Panc1 (cell line): ENCODE measurements around the gene MTFR2. TPM values are rescaled to one million over a fixed set of nuclear protein-coding genes. Genes with fewer than 3 reads are reported as not detected.

Experiments
- ATAC-seq: fragments of 200-7000 bp; cut with Tn5 transposase; 2 replicates; pipeline ENCODE4 v1.9.1; 2020; ENCODE audit warnings: mild to moderate bottlenecking, moderate library complexity
- BruUV-seq: library from RNA; stranded (reverse); fragments of 400-500 nt; replicated peaks from 2 replicates; lab custom pipeline; 2021; lab: Mats Ljungman, UMichigan
- CTCF ChIA-PET: fragments of 300-600 bp; sonication (Branson Sonifier 250); formaldehyde crosslinking; loops from one replicate; lab custom pipeline; 2022; ENCODE audit warnings: antibody characterized with exemption; lab: Charles Lee
- POLR2A ChIA-PET: fragments of 300-600 bp; sonication (Branson Sonifier 250); formaldehyde crosslinking; loops from one replicate; lab custom pipeline; 2022; ENCODE audit warnings: antibody characterized with exemption; lab: Charles Lee
- DNase-seq: peaks from one replicate; pipeline ENCODE4 v3.0.0-alpha.2; 2010; ENCODE audit warnings: low read depth, low spot score
- H3K27ac ChIP-seq: 2 replicates; pipeline ENCODE4 v1.5.1; 2011; ENCODE audit warnings: mild to moderate bottlenecking, low read length, inconsistent platforms
- H3K27me3 ChIP-seq: fragments of 200-500 bp; sonication (Bioruptor generic); 2 replicates; pipeline ENCODE4 v1.6.0; 2014; ENCODE audit warnings: low read length, inconsistent platforms; ENCODE audit not compliant: control insufficient read depth, insufficient read depth
- H3K36me3 ChIP-seq: fragments of 200-500 bp; sonication (Bioruptor generic); 2 replicates; pipeline ENCODE4 v1.5.1; 2014; ENCODE audit warnings: inconsistent platforms, mild to moderate bottlenecking, low read length, moderate library complexity; ENCODE audit not compliant: control insufficient read depth, insufficient read depth
- H3K4me1 ChIP-seq: 2 replicates; pipeline ENCODE4 v1.5.1; 2011; ENCODE audit warnings: inconsistent platforms, mild to moderate bottlenecking, low read length, moderate library complexity; ENCODE audit not compliant: control insufficient read depth, insufficient read depth
- H3K4me3 ChIP-seq, 2 experiments: 2 replicates each; pipeline ENCODE4 v1.5.1; 2011 to 2012; ENCODE audit warnings: low read depth in 2 of 2, low read length in 2 of 2, mild to moderate bottlenecking in 2 of 2, inconsistent platforms in 1 of 2, moderate library complexity in 1 of 2
- H3K9me3 ChIP-seq: fragments of 200-500 bp; sonication (Bioruptor generic); 2 replicates; pipeline ENCODE4 v1.5.1; 2014; ENCODE audit warnings: low read depth, mild to moderate bottlenecking, inconsistent platforms, low read length, moderate library complexity; ENCODE audit not compliant: control insufficient read depth, insufficient read depth
- CTCF ChIP-seq: fragments of 450-650 bp; IDR thresholded peaks from 2 replicates; pipeline ENCODE4 v1.5.1; 2017; ENCODE audit warnings: mild to moderate bottlenecking
- POLR2AphosphoS5 ChIP-seq: IDR thresholded peaks from 2 replicates; pipeline ENCODE4 v1.6.1; 2012; ENCODE audit warnings: mild to moderate bottlenecking, low read depth, low read length, moderate library complexity
- SIN3A ChIP-seq: IDR thresholded peaks from 2 replicates; pipeline ENCODE4 v1.6.1; 2012; ENCODE audit warnings: low read depth, mild to moderate bottlenecking, low read length, moderate library complexity, borderline replicate concordance; ENCODE audit not compliant: insufficient read depth
- TCF7L2 ChIP-seq: IDR thresholded peaks from 2 replicates; pipeline ENCODE4 v1.6.1; 2011; ENCODE audit warnings: mild to moderate bottlenecking, low read depth, low read length, inconsistent platforms
- in situ Hi-C: cut with HindIII; loops from 2 replicates; pipeline ENCODE4 v1.10.0; 2016; ENCODE audit warnings: low sequenced_read_pairs, low pct_unique_long_range_greater_than_20kb
- intact Hi-C: fragments of 100-400 bp; cut with micrococcal nuclease; formaldehyde crosslinking; loops from one replicate; pipeline ENCODE4 v1.10.0; 2022; ENCODE audit not compliant: unreplicated experiment
- total RNA-seq: library from RNA; stranded (reverse); gene quantifications from one replicate; pipeline ENCODE4 v1.2.1, GENCODE V29; 2021; ENCODE audit not compliant: unreplicated experiment
- TF ChIP-seq, protein P1 (sequence below), 2 experiments: IDR thresholded peaks; 2 replicates each; pipeline ENCODE4 v1.6.1; 2011 to 2012; ENCODE audit warnings: low read depth in 2 of 2, control low read depth in 1 of 2, low read length in 1 of 2, mild to moderate bottlenecking in 1 of 2, moderate library complexity in 1 of 2; ENCODE audit not compliant: insufficient read depth in 1 of 2

The MTFR2 gene
- total RNA-seq, 1 experiment from 2014 or later: 12.8 TPM

- Histone ChIP-seq H3K27me3 (no peaks in the 10 kb centered on the region), H3K4me1 (peaks cover 17% of the 10 kb centered on the region), H3K9me3 (no peaks in the 10 kb centered on the region), H3K36me3 (peaks cover under 1% of the 10 kb centered on the region), H3K27ac (peak overlapping the region; percentile 92), H3K4me3 (peak overlapping the region; percentile 83 to 93)
- DNase-seq (no peak), ATAC-seq (no peak)
- in situ Hi-C loops (no loop called here), intact Hi-C loops (no loop called here)
- ChIA-PET POLR2A (no interaction called here), CTCF (no interaction called here)
- no TSS peak for BruUV-seq
- TF ChIP-seq, protein P1, sequence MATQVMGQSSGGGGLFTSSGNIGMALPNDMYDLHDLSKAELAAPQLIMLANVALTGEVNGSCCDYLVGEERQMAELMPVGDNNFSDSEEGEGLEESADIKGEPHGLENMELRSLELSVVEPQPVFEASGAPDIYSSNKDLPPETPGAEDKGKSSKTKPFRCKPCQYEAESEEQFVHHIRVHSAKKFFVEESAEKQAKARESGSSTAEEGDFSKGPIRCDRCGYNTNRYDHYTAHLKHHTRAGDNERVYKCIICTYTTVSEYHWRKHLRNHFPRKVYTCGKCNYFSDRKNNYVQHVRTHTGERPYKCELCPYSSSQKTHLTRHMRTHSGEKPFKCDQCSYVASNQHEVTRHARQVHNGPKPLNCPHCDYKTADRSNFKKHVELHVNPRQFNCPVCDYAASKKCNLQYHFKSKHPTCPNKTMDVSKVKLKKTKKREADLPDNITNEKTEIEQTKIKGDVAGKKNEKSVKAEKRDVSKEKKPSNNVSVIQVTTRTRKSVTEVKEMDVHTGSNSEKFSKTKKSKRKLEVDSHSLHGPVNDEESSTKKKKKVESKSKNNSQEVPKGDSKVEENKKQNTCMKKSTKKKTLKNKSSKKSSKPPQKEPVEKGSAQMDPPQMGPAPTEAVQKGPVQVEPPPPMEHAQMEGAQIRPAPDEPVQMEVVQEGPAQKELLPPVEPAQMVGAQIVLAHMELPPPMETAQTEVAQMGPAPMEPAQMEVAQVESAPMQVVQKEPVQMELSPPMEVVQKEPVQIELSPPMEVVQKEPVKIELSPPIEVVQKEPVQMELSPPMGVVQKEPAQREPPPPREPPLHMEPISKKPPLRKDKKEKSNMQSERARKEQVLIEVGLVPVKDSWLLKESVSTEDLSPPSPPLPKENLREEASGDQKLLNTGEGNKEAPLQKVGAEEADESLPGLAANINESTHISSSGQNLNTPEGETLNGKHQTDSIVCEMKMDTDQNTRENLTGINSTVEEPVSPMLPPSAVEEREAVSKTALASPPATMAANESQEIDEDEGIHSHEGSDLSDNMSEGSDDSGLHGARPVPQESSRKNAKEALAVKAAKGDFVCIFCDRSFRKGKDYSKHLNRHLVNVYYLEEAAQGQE (IDR thresholded peaks at IDR 0.05; ENCODE audit: insufficient read depth in 1 of 2, low read depth in 2 of 2, low read length in 1 of 2): no peak
- no peak for TF ChIP-seq POLR2AphosphoS5
- no peak for TF ChIP-seq CTCF
Observed at GRCh38 chr6:136249336-136249735, 775 bp downstream of the MTFR2 start.

- peaks cover 4% of the 10 kb centered on the region for H3K4me1 ChIP-seq
- ChIA-PET POLR2A (interaction anchor here (0.7 kb wide), 1 partner anchor 85 kb away, joined by 3 read pairs; no protein-coding TSS in a partner anchor), CTCF (no interaction called here)
- H3K27me3 ChIP-seq: no peaks in the 10 kb centered on the region
- TF ChIP-seq POLR2AphosphoS5 (no peak), TCF7L2 (no peak), SIN3A (no peak), CTCF (no peak)
- TF ChIP-seq, protein P1 (IDR thresholded peaks at IDR 0.05; ENCODE audit: insufficient read depth in 1 of 2, low read depth in 2 of 2, low read length in 1 of 2): no peak
- H3K9me3 ChIP-seq: no peaks in the 10 kb centered on the region
- DNase-seq (no peak), ATAC-seq (no peak)
- no peak overlapping the region for H3K27ac ChIP-seq
- BruUV-seq: no TSS peak
- H3K36me3 ChIP-seq: peaks cover 13% of the 10 kb centered on the region; the same call in 1 of the 2 replicates
- intact Hi-C loops: no loop called here
- in situ Hi-C loops: no loop called here
- no peak overlapping the region for H3K4me3 ChIP-seq
Observed at GRCh38 chr6:136244061-136244616, 6.0 kb downstream of the MTFR2 start.
